ACC112 (cell line): ENCODE data around the gene KCNMA1.
A peak's percentile ranks its signal among the peaks of the same experiment; 100 is the strongest.

ENCODE experiments used
- H2AFZ ChIP-seq: fragments of 200-600 bp; sonication (generic); one replicate; pipeline ENCODE4 v1.6.0; 2017; ENCODE audit warnings: antibody characterized with exemption, low read length; ENCODE audit not compliant: unreplicated experiment
- H3K27ac ChIP-seq: fragments of 200-600 bp; sonication (generic); 2 replicates; pipeline ENCODE4 v1.5.1; 2014; ENCODE audit warnings: low read depth, mild to moderate bottlenecking, antibody characterized with exemption, low read length, moderate library complexity
- H3K27me3 ChIP-seq: fragments of 200-600 bp; sonication (generic); 2 replicates; pipeline ENCODE4 v1.6.1; 2014; ENCODE audit warnings: mild to moderate bottlenecking, antibody characterized with exemption, low read length, moderate library complexity, mixed read lengths; ENCODE audit not compliant: insufficient read depth
- H3K36me3 ChIP-seq: fragments of 200-600 bp; sonication (generic); 2 replicates; pipeline ENCODE4 v1.6.1; 2016; ENCODE audit warnings: mild to moderate bottlenecking, antibody characterized with exemption, low read length, moderate library complexity, mixed read lengths; ENCODE audit not compliant: insufficient read depth
- H3K4me1 ChIP-seq: fragments of 200-600 bp; sonication (generic); one replicate; pipeline ENCODE4 v1.6.1; 2016; ENCODE audit warnings: low read length, mixed read lengths; ENCODE audit not compliant: insufficient read depth, unreplicated experiment, control insufficient read depth
- H3K4me3 ChIP-seq: fragments of 200-600 bp; sonication (generic); 2 replicates; pipeline ENCODE4 v1.5.1; 2014; ENCODE audit warnings: mild to moderate bottlenecking, low read depth, low read length
- H3K79me2 ChIP-seq: fragments of 200-600 bp; sonication (generic); one replicate; pipeline ENCODE4 v1.6.0; 2016; ENCODE audit warnings: low read length; ENCODE audit not compliant: control insufficient read depth, unreplicated experiment, insufficient read depth

Gene KCNMA1

DNA sequence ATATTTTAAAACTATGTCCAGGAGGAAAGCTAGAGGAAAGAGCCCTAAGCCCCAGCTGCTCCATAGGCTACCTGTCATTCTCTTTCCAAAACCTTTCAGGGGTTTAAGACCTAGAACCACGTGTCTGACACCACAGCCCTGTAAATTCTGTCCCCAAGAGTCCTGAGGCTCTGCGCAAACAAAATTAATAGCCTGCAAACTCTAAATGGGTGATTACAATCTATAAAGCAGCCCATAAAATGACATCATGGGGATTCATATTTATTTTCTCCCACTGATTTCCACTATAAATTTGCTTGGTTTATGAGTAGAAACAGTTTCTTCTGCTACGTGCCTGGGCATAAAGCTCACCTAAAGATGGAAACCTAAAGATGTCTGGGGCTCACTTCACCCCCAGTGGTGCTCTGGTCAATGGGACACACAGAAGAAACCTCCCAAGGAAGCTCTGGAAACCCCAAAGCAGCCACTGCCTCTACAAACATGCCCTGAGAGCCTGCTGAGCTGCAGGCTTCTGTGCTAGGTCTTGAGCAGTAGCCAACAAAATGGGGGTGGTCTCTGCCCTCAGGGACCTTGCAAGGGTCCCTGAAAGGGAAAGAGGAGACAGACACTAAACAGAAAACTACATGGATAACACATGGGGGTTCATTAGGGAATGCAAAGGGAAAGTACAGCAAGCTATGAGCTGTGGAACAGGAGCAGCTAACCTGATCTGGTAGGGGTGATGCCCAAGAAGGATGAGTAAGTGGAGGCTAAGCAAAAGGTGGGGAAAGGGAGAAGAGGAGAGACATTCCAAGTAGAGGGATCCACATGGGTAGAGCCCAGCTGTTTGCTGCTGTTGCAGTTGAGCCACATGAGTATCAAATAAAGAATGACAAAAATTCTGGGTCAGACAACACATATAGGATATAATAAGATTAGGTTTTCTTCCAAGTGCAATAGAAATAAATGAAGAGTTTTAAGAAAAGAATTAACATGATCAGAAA, 331.7 kb downstream of the KCNMA1 start:
- Histone ChIP-seq H3K27ac (no peak overlapping the region), H2AFZ (no peak overlapping the region), H3K4me3 (no peak overlapping the region), H3K4me1 (peaks cover 18% of the 10 kb centered on the region), H3K27me3 (no peaks in the 10 kb centered on the region), H3K79me2 (no peaks in the 10 kb centered on the region), H3K36me3 (no peaks in the 10 kb centered on the region)

DNA sequence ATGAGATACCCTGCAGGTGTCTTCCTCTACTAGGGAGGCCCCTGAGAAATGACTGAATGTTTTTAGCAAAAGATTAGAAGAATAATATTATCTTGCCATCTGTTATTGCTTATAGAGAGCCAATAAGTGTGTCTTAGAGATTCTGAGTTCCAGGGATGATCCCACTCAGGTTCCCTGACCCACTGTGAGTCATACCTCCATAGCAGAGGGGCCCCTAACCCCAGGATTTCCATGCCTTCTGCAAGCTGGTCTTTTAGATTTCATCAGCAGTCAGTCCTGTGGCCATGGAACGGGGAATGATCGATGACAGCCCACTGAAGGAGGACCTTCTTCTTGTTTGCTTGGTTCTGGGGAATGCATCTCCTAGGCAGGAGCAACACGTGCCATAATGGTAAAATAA, 333.4 kb downstream of the KCNMA1 start:
- no peaks in the 10 kb centered on the region for H3K79me2 ChIP-seq
- no peak overlapping the region for H2AFZ ChIP-seq
- H3K36me3 ChIP-seq: no peaks in the 10 kb centered on the region
- no peak overlapping the region for H3K4me3 ChIP-seq
- H3K27ac ChIP-seq: no peak overlapping the region
- H3K27me3 ChIP-seq: no peaks in the 10 kb centered on the region
- H3K4me1 ChIP-seq: peaks cover 24% of the 10 kb centered on the region

DNA sequence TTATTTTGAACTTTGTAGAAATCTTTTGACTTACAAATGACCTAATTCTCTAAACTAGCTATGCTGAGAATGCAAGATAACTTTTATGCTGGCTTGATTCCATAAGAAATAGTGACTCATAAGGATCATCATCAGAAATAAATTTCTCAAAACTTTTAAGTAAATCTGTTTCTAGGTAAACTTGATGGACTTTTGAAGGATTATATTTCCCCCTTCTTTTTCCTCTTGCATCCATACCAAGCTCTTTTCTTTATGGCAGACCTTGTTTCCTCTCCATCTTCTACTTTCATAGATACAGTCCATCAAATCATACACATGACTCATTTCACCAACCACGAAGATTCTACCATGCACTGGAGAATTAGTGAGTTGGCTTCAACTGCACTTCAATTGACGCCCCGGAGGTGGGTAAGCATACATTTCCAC, 336.3 kb downstream of the KCNMA1 start:
- Histone ChIP-seq H3K4me3 (peak overlapping the region; percentile 28; the same call in 1 of the 2 replicates), H3K27me3 (no peaks in the 10 kb centered on the region), H2AFZ (no peak overlapping the region), H3K36me3 (no peaks in the 10 kb centered on the region), H3K27ac (peak overlapping the region; percentile 41), H3K4me1 (peaks cover 32% of the 10 kb centered on the region), H3K79me2 (no peaks in the 10 kb centered on the region)

DNA sequence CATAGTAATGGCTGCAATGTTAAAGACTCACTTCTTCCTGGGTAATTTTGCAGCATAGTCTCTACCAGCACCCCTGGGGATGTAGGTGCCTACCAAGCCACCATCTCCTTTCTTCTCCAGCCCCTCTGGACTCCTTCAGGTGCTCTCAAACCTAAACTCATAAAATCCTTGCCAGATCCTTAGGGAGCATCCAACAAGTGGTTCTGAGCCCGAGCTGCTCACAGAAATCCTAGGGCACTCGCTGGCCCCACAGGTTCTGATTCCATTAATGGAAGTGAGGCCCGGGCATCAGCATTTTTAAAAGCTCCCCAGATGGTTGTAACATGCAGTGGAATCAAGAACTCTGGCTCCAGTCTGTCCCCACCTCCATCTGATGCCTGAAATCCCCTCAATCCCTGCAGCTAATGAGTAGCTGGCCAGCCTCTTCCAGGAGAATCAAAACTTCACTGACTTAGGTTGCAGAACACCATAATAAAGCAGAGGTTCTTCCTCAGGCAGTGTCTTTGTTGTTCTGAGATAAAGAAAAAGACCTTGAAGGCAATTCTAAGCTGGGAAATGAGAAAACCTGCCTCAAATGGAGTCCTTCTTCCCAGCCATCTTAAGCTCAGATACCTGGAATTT, 336.8 kb downstream of the KCNMA1 start:
- H3K79me2 ChIP-seq: no peaks in the 10 kb centered on the region
- peaks cover 27% of the 10 kb centered on the region for H3K4me1 ChIP-seq
- H3K27ac ChIP-seq: peak overlapping the region; percentile 41
- H2AFZ ChIP-seq: no peak overlapping the region
- no peaks in the 10 kb centered on the region for H3K27me3 ChIP-seq
- H3K36me3 ChIP-seq: no peaks in the 10 kb centered on the region
- H3K4me3 ChIP-seq: no peak overlapping the region

DNA sequence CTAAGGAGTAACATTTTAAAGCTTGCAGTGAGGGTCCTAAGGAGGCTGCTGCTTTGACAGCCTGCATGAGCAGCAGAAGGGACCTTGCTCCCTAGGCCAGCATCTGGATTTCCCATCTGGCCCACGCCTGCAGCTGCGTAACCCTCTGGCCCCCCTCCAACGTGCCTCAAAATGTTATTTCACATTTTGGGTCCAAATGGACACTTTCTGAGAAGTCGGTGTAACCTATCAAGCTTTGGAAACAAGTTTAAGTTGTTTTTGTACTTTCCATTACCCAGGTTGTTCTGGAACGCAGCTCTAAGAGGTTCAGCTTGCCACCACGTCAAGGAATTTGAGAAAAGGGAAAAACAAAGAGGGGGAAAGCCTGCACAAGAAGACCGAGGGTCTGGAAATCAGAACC, 338.3 kb downstream of the KCNMA1 start:
- Histone ChIP-seq H3K79me2 (no peaks in the 10 kb centered on the region), H3K27me3 (no peaks in the 10 kb centered on the region), H3K4me3 (no peak overlapping the region), H3K4me1 (peaks cover 30% of the 10 kb centered on the region), H3K27ac (no peak overlapping the region), H2AFZ (no peak overlapping the region), H3K36me3 (no peaks in the 10 kb centered on the region)

DNA sequence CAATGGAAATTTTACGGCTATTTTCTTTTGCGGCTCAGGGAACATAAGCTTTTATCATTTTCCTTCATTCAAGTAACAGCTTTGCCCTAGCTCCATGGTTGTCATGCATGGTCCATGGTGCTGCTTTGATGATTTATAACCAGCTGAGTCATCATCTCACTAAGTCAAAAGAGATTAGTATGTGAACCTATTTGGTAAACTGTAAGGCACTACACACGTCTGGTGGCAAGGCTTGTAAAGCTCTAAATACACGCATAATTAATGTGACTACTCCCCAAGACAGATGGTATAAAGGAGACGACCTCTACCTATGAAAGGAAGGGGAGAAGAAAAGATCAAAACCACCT, 340.2 kb downstream of the KCNMA1 start:
- Histone ChIP-seq H3K36me3 (no peaks in the 10 kb centered on the region), H3K79me2 (no peaks in the 10 kb centered on the region), H3K27ac (no peak overlapping the region), H3K4me3 (no peak overlapping the region), H3K27me3 (no peaks in the 10 kb centered on the region), H3K4me1 (peaks cover 49% of the 10 kb centered on the region), H2AFZ (no peak overlapping the region)

DNA sequence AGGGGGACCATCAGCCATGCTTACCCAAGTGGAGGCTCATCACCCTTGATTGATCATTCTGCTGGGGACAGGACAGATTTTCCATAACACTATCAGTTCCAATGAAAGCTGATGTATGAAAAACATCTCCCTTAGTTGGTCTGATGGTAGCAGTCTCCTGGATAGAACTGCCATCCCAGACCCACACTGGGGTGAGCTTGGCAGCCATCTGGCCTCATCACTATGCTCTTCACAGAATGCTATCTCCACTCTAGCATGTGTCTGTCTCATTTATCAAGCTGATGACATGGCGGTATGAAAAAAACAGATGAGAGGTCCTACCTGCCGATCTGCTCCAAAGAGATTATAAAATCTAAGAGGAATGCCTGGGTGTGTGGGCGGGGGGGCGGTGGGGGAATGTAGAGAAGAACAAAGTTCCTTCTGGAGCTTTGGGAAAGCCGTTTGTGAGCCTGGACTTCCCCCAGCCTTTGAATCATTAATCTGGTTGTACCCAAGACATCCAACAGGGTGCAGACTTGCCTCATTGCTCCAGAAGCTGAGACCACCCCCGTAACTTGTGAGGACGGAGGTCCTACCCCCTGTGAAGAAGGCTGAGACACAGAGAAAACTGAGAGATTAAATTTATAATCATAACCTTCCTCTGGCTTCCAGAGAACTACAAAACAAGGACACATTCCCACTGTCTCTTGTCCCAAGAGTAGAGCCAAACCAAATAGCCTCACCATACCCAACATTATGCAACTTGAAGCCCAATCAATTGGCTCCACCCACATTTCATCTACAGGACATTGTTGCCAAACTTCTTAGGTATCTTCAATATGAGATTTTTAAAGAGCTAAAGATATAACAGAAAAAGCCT, 340.8 kb downstream of the KCNMA1 start:
- Histone ChIP-seq H2AFZ (no peak overlapping the region), H3K4me3 (no peak overlapping the region), H3K79me2 (no peaks in the 10 kb centered on the region), H3K36me3 (no peaks in the 10 kb centered on the region), H3K4me1 (peaks cover 52% of the 10 kb centered on the region), H3K27ac (no peak overlapping the region), H3K27me3 (no peaks in the 10 kb centered on the region)

DNA sequence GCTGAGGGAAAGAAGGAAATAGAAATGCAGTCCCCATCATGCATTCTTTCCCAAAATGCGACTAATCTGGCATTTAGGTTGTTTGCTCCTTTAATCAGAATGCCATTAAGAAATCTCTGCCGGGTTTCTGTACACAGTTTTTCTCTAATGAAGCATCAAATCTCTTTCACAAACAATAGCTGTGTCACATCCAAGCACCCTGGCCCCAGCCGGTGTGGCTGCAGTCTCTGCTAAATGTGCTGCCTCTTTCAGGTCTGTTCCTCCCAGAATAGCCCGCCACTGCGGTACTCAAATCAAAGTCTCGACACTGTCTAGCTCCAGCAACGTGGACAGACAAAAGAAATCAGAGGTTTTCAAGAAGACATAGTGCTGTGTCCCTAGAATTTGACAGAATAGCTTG, 343.8 kb downstream of the KCNMA1 start:
- H3K27me3 ChIP-seq: no peaks in the 10 kb centered on the region
- H3K36me3 ChIP-seq: no peaks in the 10 kb centered on the region
- peak overlapping the region; percentile 17; the same call in 1 of the 2 replicates for H3K27ac ChIP-seq
- peaks cover 63% of the 10 kb centered on the region for H3K4me1 ChIP-seq
- no peak overlapping the region for H2AFZ ChIP-seq
- H3K79me2 ChIP-seq: no peaks in the 10 kb centered on the region
- H3K4me3 ChIP-seq: no peak overlapping the region

DNA sequence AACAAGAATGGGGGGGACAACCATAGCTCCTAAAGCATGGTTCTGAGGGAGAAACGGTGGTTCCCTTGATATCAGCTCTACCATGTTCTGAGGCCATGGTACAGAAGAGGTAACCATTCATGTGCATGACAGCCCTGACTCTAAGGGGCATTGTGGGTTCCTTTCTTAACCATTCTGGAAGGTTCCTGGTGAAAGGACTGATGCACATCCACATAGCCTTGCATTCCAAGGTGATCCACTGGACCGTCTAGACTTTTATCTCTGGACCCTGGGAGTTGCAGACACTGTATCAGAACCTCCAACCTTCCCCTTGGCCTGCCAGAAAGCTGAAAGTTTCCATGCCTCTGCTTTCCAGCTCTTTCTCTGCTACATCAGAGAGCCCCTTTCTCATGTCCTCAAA, 344.3 kb downstream of the KCNMA1 start:
- Histone ChIP-seq H3K27ac (no peak overlapping the region), H3K27me3 (no peaks in the 10 kb centered on the region), H2AFZ (no peak overlapping the region), H3K4me3 (no peak overlapping the region), H3K79me2 (no peaks in the 10 kb centered on the region), H3K4me1 (peaks cover 63% of the 10 kb centered on the region), H3K36me3 (no peaks in the 10 kb centered on the region)

DNA sequence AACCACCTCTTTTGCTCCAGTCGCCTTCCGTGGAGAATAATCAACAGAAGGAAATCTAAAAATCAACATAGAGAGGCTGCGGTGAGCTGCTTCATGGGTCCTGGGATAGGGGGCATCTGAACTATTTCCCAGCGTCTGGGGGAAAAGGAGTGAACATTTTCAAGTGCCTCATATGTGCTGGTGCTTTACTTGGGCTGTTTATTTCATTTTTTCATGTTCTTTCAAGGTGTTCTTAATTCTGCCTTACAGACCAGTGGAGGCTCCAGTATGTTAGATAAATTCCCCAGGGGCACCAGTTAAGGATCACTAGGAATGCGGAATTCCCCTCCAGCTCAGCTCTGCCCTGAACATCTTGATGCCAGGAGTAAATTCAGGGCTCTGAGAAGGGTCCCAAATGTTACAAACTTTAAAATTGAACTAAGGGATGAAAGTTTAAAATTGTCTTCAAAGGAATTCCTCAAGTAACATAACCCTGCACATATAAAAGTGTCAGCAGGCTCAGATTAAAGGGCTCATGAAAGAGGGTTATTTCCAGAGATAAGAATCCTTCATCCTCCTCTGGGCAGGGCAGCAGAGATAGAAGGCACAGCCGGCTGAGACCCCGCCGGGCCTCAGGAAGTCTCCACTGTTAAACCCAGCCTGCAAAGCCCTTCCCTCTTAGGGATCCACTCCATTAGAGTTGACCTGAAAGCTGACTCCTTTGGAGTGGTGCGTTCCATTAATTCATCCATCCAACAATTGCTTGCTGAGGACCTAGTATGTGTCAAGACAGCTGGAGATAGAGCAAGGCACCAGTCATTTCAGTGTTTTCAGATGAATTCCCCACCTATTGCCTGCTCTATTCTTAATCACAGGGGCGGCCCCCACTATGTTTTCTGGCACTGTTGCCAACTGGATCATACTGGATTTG, 345.8 kb downstream of the KCNMA1 start:
- H3K4me3 ChIP-seq: no peak overlapping the region
- H3K27ac ChIP-seq: peak overlapping the region; percentile 90
- H3K36me3 ChIP-seq: no peaks in the 10 kb centered on the region
- H3K27me3 ChIP-seq: no peaks in the 10 kb centered on the region
- peak overlapping the region; percentile 4 for H2AFZ ChIP-seq
- H3K4me1 ChIP-seq: peaks cover 55% of the 10 kb centered on the region
- H3K79me2 ChIP-seq: no peaks in the 10 kb centered on the region
